DMS79 (cell line): ENCODE data around the gene SLC9A8.
"Not testable (repeated sequence)": the region's sequence is repeated elsewhere in the genome, so short reads cannot be mapped to it uniquely, and the experiment has no call there.

ENCODE experiments used
- DNase-seq: peaks from one replicate; lab custom pipeline; 2025; lab: John Stamatoyannopoulos, UW

SLC9A8 gene

GRCh38 chr20:49786668-49787370 is 25.8 kb upstream of the SLC9A8 start:
- DNase-seq: no peak

- DNase-seq: no peak
Measured at GRCh38 chr20:49787371-49788357, 25.0 kb upstream of the SLC9A8 start.

- no peak for DNase-seq
Measured at GRCh38 chr20:49790077-49790798, 22.4 kb upstream of the SLC9A8 start.

GRCh38 chr20:49791165-49791564 is 21.5 kb upstream of the SLC9A8 start:
- DNase-seq: no peak

- DNase-seq: no peak
Measured at GRCh38 chr20:49792006-49792405, 20.6 kb upstream of the SLC9A8 start.

GRCh38 chr20:49792611-49793010 is 20.0 kb upstream of the SLC9A8 start:
- no peak for DNase-seq

DNA sequence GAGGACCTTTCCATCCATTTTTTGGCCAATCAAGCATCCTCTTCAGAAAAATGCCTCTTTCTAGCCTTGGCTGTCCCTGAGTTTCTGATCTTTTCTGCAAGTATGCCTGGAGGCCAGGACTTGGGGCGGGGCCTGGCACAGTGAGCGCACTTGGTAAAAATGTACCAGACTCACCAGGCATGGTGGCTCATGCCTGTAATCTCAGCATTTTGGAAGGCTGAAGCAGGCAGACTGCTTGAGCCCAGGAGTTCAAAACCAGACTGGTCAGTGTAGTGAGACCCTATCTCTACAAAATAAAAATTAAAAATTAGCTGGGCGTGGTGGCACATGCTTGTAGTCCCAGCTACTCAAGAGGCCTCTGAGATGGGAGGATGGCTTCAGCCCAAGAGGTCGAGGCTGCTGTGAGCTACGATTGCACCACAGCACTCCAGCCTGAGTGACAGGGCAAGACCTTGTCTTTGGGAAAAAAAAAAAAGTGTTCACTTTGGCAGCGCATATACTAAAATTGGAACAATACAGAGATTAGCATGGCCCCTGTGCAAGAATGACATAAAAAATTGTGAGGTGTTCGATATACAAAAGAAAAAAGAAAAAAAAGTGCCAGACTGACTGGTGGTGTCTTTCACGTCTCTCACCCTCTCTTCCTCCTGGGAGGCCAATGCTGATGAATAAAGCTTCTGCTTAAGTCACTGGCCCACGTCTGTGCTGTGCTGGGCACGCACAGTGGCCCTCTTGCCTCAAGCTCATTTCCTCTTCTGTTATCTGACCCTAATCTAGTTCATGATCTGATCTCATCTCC is 18.1 kb upstream of the SLC9A8 start:
- no peak for DNase-seq

GRCh38 chr20:49795135-49795424 is 17.5 kb upstream of the SLC9A8 start:
- no peak for DNase-seq

GRCh38 chr20:49796600-49797343 is 15.9 kb upstream of the SLC9A8 start:
- no peak for DNase-seq

GRCh38 chr20:49797344-49797615 is 15.3 kb upstream of the SLC9A8 start:
- DNase-seq: no peak

GRCh38 chr20:49798718-49799117 is 13.9 kb upstream of the SLC9A8 start:
- DNase-seq: no peak

- no peak for DNase-seq
Measured at GRCh38 chr20:49799698-49800097, 12.9 kb upstream of the SLC9A8 start.

GRCh38 chr20:49803418-49803817 is 9.2 kb upstream of the SLC9A8 start:
- no peak for DNase-seq

DNA sequence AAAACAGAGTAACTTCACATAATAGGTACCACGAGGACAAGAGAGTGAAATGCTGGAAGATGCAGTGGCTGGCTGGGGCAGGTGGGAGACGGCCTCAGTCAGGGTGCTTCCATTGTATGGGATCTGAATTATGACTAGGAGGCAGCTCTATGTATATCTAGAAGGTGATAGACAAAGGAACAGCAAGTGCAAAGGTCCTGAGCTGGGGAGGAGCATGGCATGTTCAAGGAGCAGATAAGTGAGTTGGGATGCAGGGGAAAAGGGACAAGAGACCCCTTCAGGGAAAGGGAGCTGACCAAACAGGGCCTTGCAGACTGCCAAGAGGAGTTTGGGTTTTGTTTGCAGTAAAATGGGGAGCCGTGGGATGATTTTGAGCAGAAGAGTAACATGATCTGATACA is 8.3 kb upstream of the SLC9A8 start:
- DNase-seq: no peak

DNA sequence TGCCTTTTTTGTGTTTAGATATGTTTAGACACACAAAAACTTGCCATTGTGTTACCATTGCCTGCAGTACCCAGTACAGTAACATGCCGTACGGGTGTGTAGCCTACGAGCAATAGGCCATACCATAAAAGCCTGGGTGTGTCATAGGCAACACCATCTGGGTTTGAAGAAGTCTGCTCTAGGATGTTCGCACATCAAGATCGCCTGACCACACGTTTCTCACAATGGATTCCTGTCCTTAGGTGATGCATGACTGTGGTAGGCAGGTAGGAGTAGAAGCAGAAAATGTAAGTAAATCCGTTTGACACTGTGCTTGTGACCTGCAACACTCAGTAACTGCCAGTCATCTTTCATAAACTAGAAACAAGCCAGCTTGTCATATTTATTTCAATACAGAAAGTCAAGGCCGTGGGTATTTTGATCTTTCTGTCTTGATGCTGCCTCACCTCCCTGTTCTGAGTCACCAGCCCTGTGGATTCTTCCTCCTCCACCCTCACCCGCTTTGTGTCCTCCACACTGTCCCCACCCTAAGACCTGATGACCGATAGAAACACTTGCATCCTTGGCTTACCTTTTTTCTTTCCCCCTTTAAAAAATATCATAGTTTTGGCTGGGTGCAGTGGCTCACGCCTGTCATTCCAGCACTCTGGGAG is 7.3 kb upstream of the SLC9A8 start:
- not testable (repeated sequence) for DNase-seq

- no peak for DNase-seq
Measured at GRCh38 chr20:49808753-49809152, 3.9 kb upstream of the SLC9A8 start.

GRCh38 chr20:49809803-49810359 is 2.7 kb upstream of the SLC9A8 start:
- DNase-seq: no peak

GRCh38 chr20:49810491-49811190 is 2.0 kb upstream of the SLC9A8 start:
- DNase-seq: no peak

DNA sequence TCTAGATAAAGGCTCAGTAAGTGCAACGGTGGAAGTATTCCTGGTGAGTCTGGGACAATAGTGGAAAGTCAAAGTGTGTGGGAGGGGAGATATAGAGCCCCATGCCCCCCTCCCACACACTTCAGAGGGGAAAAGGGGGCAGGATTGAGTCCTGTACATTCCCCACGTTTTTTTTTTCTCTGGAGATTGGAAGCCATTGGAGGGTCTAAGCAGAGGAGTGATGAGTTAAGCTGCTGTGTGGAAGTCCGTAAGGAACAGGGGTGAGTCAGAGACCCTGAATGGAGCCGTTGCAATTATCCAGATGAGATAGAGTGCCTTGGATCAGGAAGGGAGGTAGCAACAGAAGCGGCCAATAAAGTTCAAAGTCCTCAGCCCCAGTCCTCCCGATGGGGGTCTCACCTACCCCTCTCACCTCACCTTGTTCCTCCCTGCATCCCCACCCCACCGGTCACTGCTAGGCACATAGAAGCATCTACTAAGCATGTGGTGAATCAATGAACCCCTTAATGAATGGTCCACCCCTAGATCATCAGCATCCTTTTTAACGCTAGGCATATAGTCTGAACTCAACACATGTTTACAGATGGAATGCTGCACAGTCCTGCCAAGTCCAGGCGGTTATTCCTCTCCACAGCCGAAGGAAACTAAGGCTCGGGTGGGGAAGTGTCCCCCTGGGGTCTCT is 662 bp upstream of the SLC9A8 start:
- no peak for DNase-seq
